ENCODE results near the gene MNS1. TPM values are rescaled to one million over a fixed set of nuclear protein-coding genes. Genes with fewer than 3 reads are reported as not detected.

The MNS1 gene
- total RNA-seq, 1 experiment from 2014 or later: 1.9 TPM

DNA sequence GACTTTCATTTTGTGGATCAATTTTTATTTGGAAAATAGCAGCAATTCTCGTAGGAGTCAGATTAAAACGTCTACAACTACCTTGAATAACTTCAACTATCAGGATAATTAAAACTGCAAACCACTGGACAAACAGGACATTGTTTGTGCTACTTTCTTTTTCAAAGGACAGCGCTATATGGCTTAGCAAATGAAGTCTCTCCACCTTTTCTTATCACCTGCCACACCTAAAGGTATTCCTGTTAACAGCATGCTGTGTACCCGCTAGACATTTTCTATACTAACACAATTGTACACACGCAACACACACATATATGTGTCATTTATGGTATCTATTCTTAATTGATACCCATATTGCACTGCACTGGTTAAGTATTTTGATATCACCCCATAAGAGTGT, 19.2 kb downstream of the MNS1 start:
- no peak overlapping the region for H3K4me2 ChIP-seq (ENCODE audit: low read length)
- H3K9ac ChIP-seq (ENCODE audit: low read length): no peak overlapping the region
- BruUV-seq (replicated peaks): no TSS peak
- H3K27me3 ChIP-seq (ENCODE audit: insufficient read depth, low read length): no peaks in the 10 kb centered on the region
- H3K4me1 ChIP-seq (ENCODE audit: control insufficient read depth in 1 of 2, insufficient read depth in 2 of 2, low read length in 2 of 2): no peaks in the 10 kb centered on the region
- H3K36me3 ChIP-seq (ENCODE audit: control insufficient read depth in 1 of 2, insufficient read depth in 2 of 2, low read length in 2 of 2): no peaks in the 10 kb centered on the region
- ATAC-seq (no peak), DNase-seq (ENCODE audit: low read depth, low spot score) (no peak)
- TF ChIP-seq, protein P1, sequence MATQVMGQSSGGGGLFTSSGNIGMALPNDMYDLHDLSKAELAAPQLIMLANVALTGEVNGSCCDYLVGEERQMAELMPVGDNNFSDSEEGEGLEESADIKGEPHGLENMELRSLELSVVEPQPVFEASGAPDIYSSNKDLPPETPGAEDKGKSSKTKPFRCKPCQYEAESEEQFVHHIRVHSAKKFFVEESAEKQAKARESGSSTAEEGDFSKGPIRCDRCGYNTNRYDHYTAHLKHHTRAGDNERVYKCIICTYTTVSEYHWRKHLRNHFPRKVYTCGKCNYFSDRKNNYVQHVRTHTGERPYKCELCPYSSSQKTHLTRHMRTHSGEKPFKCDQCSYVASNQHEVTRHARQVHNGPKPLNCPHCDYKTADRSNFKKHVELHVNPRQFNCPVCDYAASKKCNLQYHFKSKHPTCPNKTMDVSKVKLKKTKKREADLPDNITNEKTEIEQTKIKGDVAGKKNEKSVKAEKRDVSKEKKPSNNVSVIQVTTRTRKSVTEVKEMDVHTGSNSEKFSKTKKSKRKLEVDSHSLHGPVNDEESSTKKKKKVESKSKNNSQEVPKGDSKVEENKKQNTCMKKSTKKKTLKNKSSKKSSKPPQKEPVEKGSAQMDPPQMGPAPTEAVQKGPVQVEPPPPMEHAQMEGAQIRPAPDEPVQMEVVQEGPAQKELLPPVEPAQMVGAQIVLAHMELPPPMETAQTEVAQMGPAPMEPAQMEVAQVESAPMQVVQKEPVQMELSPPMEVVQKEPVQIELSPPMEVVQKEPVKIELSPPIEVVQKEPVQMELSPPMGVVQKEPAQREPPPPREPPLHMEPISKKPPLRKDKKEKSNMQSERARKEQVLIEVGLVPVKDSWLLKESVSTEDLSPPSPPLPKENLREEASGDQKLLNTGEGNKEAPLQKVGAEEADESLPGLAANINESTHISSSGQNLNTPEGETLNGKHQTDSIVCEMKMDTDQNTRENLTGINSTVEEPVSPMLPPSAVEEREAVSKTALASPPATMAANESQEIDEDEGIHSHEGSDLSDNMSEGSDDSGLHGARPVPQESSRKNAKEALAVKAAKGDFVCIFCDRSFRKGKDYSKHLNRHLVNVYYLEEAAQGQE (IDR thresholded peaks at IDR 0.05; ENCODE audit: low read depth): no peak
- TF ChIP-seq CEBPB (IDR thresholded peaks at IDR 0.05; ENCODE audit: low read depth): no peak
- no peak for TF ChIP-seq POLR2AphosphoS5 (IDR thresholded peaks at IDR 0.05; ENCODE audit: low read depth, low read length)
- no peak for TF ChIP-seq YY1 (IDR thresholded peaks at IDR 0.05; ENCODE audit: extremely low read depth, insufficient replicate concordance, low read depth, low read length)
- intact Hi-C loops (cut with micrococcal nuclease): no loop called here
- no peak overlapping the region for H3K27ac ChIP-seq (ENCODE audit: low read depth, low read length)
- ChIA-PET CTCF (no interaction called here), POLR2A (no interaction called here), RAD21 (ENCODE audit: low non-redundant PET in 1 of 2, low total read pairs in 2 of 2, uncharacterized antibody in 2 of 2, unreplicated experiment in 2 of 2) (no interaction called here)
- no peaks in the 10 kb centered on the region for H4K20me1 ChIP-seq (ENCODE audit: insufficient read depth)
- no peaks in the 10 kb centered on the region for H3K9me2 ChIP-seq (ENCODE audit: insufficient read depth)
- no peak overlapping the region for H2AFZ ChIP-seq (ENCODE audit: low read depth, low read length, poor library complexity, severe bottlenecking)
- no peaks in the 10 kb centered on the region for H3K79me2 ChIP-seq (ENCODE audit: insufficient read depth, low read length)
- H3K9me3 ChIP-seq (ENCODE audit: control insufficient read depth in 1 of 2, insufficient read depth in 1 of 2, low read depth in 1 of 2, low read length in 2 of 2): no peaks in the 10 kb centered on the region
- no peak overlapping the region for H3K4me3 ChIP-seq (replicated peaks in 1 of 2; ENCODE audit: low read depth in 1 of 2, low read length in 2 of 2)

DNA sequence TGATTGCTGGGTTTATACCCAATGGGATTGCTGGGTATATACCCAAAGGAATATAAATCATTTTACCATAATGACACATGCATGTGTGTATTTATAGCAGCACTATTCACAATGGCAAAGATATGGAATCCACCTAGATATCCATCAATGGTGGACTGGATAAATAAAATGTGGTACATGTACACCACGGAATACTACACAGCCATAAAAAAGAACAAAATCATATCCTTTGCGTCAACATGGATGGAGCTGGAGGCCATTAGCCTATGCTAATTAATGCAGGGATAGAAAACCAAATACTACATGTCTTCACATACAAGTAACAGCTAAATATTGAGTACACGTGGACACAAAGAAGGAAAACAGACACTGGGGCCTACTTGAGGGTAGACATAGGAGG, 22.6 kb downstream of the MNS1 start:
- Histone ChIP-seq H3K9me2 (ENCODE audit: insufficient read depth) (no peaks in the 10 kb centered on the region), H4K20me1 (ENCODE audit: insufficient read depth) (no peaks in the 10 kb centered on the region), H3K4me3 (replicated peaks in 1 of 2; ENCODE audit: low read depth in 1 of 2, low read length in 2 of 2) (no peak overlapping the region), H3K4me2 (ENCODE audit: low read length) (no peak overlapping the region), H3K4me1 (ENCODE audit: control insufficient read depth in 1 of 2, insufficient read depth in 2 of 2, low read length in 2 of 2) (no peaks in the 10 kb centered on the region), H3K79me2 (ENCODE audit: insufficient read depth, low read length) (no peaks in the 10 kb centered on the region), H3K9ac (ENCODE audit: low read length) (no peak overlapping the region), H3K9me3 (ENCODE audit: control insufficient read depth in 1 of 2, insufficient read depth in 1 of 2, low read depth in 1 of 2, low read length in 2 of 2) (no peaks in the 10 kb centered on the region), H3K27ac (ENCODE audit: low read depth, low read length) (no peak overlapping the region), H2AFZ (ENCODE audit: low read depth, low read length, poor library complexity, severe bottlenecking) (no peak overlapping the region), H3K27me3 (ENCODE audit: insufficient read depth, low read length) (no peaks in the 10 kb centered on the region), H3K36me3 (ENCODE audit: control insufficient read depth in 1 of 2, insufficient read depth in 2 of 2, low read length in 2 of 2) (no peaks in the 10 kb centered on the region)
- ATAC-seq: no peak
- intact Hi-C loops (cut with micrococcal nuclease): no loop called here
- no peak for DNase-seq (ENCODE audit: low read depth, low spot score)
- ChIA-PET CTCF (no interaction called here), RAD21 (ENCODE audit: low non-redundant PET in 1 of 2, low total read pairs in 2 of 2, uncharacterized antibody in 2 of 2, unreplicated experiment in 2 of 2) (no interaction called here), POLR2A (no interaction called here)
- no TSS peak for BruUV-seq (replicated peaks)
- no peak for TF ChIP-seq ZFX (IDR thresholded peaks at IDR 0.05)
- no peak for TF ChIP-seq FOSL1 (IDR thresholded peaks at IDR 0.05; ENCODE audit: low read depth)
- TF ChIP-seq ELF1 (IDR thresholded peaks at IDR 0.05; ENCODE audit: borderline replicate concordance, low read depth): no peak
- no peak for TF ChIP-seq TCF7L2 (IDR thresholded peaks at IDR 0.05; ENCODE audit: borderline replicate concordance, extremely low read depth, insufficient read depth, insufficient read length)
- TF ChIP-seq, protein P1 (IDR thresholded peaks at IDR 0.05; ENCODE audit: low read depth): no peak
- TF ChIP-seq, protein P2, sequence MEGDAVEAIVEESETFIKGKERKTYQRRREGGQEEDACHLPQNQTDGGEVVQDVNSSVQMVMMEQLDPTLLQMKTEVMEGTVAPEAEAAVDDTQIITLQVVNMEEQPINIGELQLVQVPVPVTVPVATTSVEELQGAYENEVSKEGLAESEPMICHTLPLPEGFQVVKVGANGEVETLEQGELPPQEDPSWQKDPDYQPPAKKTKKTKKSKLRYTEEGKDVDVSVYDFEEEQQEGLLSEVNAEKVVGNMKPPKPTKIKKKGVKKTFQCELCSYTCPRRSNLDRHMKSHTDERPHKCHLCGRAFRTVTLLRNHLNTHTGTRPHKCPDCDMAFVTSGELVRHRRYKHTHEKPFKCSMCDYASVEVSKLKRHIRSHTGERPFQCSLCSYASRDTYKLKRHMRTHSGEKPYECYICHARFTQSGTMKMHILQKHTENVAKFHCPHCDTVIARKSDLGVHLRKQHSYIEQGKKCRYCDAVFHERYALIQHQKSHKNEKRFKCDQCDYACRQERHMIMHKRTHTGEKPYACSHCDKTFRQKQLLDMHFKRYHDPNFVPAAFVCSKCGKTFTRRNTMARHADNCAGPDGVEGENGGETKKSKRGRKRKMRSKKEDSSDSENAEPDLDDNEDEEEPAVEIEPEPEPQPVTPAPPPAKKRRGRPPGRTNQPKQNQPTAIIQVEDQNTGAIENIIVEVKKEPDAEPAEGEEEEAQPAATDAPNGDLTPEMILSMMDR (IDR thresholded peaks at IDR 0.05 in 2 of 3, conservative IDR thresholded peaks at IDR 0.05 in 1 of 3; ENCODE audit: borderline replicate concordance in 1 of 3, insufficient read depth in 1 of 3, low read depth in 2 of 3, low read length in 2 of 3): no peak

All from HCT116 (cell line).